ENCODE measurements around the gene PTPRM. TPM values are rescaled to one million over a fixed set of nuclear protein-coding genes. Genes with fewer than 3 reads are reported as not detected.
"Not testable (repeated sequence)": the region's sequence is repeated elsewhere in the genome, so short reads cannot be mapped to it uniquely, and the experiment has no call there.

The PTPRM gene
- polyA plus RNA-seq, 4 donors, result 2.2 to 31.4 (median 18.1) TPM

- no peak for DNase-seq
- H3K36me3 ChIP-seq (ENCODE audit: control insufficient read depth in 3 of 3, insufficient read depth in 2 of 3, low read depth in 1 of 3, low read length in 3 of 3), result no peaks in the 10 kb centered on the region
- H3K9me3 ChIP-seq (ENCODE audit: control insufficient read depth in 2 of 2, insufficient read depth in 1 of 2, low read depth in 1 of 2, low read length in 1 of 2), result no peaks in the 10 kb centered on the region
- FAIRE-seq, result no peak
- H3K27me3 ChIP-seq (ENCODE audit: control insufficient read depth in 3 of 3, insufficient read depth in 3 of 3, low read length in 3 of 3), result no peaks in the 10 kb centered on the region
- H3K27ac ChIP-seq (ENCODE audit: low read depth in 1 of 3, low read length in 2 of 3), result no peak overlapping the region
- no peaks in the 10 kb centered on the region for H3K4me1 ChIP-seq (ENCODE audit: control insufficient read depth in 3 of 3, insufficient read depth in 2 of 3, low read depth in 1 of 3, low read length in 2 of 3)
- 79 to 84% (median 79%) methylated on average over 8 of the region's 8 CpGs for WGBS, 3 donors
- H3K4me3 ChIP-seq (ENCODE audit: low read depth in 1 of 3, low read length in 3 of 3), result no peak overlapping the region
Measured at GRCh38 chr18:8045884-8046281, 478.8 kb downstream of the PTPRM start.

GRCh38 chr18:8046441-8046840 is 479.3 kb downstream of the PTPRM start:
- Histone ChIP-seq H3K9me3 (ENCODE audit: control insufficient read depth in 2 of 2, insufficient read depth in 1 of 2, low read depth in 1 of 2, low read length in 1 of 2) (no peaks in the 10 kb centered on the region), H3K36me3 (ENCODE audit: control insufficient read depth in 3 of 3, insufficient read depth in 2 of 3, low read depth in 1 of 3, low read length in 3 of 3) (no peaks in the 10 kb centered on the region), H3K4me1 (ENCODE audit: control insufficient read depth in 3 of 3, insufficient read depth in 2 of 3, low read depth in 1 of 3, low read length in 2 of 3) (no peaks in the 10 kb centered on the region), H3K4me3 (ENCODE audit: low read depth in 1 of 3, low read length in 3 of 3) (no peak overlapping the region), H3K27ac (ENCODE audit: low read depth in 1 of 3, low read length in 2 of 3) (no peak overlapping the region), H3K27me3 (ENCODE audit: control insufficient read depth in 3 of 3, insufficient read depth in 3 of 3, low read length in 3 of 3) (no peaks in the 10 kb centered on the region)
- FAIRE-seq, result no peak
- DNase-seq, result no peak
- WGBS, 3 donors, result 86 to 91% (median 90%) methylated on average over 5 of the region's 5 CpGs

- WGBS, 3 donors, result 53 to 69% (median 69%) methylated on average over 2 of the region's 2 CpGs
- FAIRE-seq (no peak), DNase-seq (no peak)
- Histone ChIP-seq H3K27me3 (ENCODE audit: control insufficient read depth in 3 of 3, insufficient read depth in 3 of 3, low read length in 3 of 3) (no peaks in the 10 kb centered on the region), H3K27ac (ENCODE audit: low read depth in 1 of 3, low read length in 2 of 3) (no peak overlapping the region), H3K36me3 (ENCODE audit: control insufficient read depth in 3 of 3, insufficient read depth in 2 of 3, low read depth in 1 of 3, low read length in 3 of 3) (no peaks in the 10 kb centered on the region), H3K4me3 (ENCODE audit: low read depth in 1 of 3, low read length in 3 of 3) (no peak overlapping the region), H3K9me3 (ENCODE audit: control insufficient read depth in 2 of 2, insufficient read depth in 1 of 2, low read depth in 1 of 2, low read length in 1 of 2) (no peaks in the 10 kb centered on the region), H3K4me1 (ENCODE audit: control insufficient read depth in 3 of 3, insufficient read depth in 2 of 3, low read depth in 1 of 3, low read length in 2 of 3) (no peaks in the 10 kb centered on the region)
Measured at GRCh38 chr18:8049147-8049546, 482.0 kb downstream of the PTPRM start.

- DNase-seq (no peak), FAIRE-seq (no peak)
- Histone ChIP-seq H3K36me3 (ENCODE audit: control insufficient read depth in 3 of 3, insufficient read depth in 2 of 3, low read depth in 1 of 3, low read length in 3 of 3) (no peaks in the 10 kb centered on the region), H3K9me3 (ENCODE audit: control insufficient read depth in 2 of 2, insufficient read depth in 1 of 2, low read depth in 1 of 2, low read length in 1 of 2) (no peaks in the 10 kb centered on the region), H3K4me1 (ENCODE audit: control insufficient read depth in 3 of 3, insufficient read depth in 2 of 3, low read depth in 1 of 3, low read length in 2 of 3) (no peaks in the 10 kb centered on the region), H3K27ac (ENCODE audit: low read depth in 1 of 3, low read length in 2 of 3) (no peak overlapping the region), H3K4me3 (ENCODE audit: low read depth in 1 of 3, low read length in 3 of 3) (no peak overlapping the region), H3K27me3 (ENCODE audit: control insufficient read depth in 3 of 3, insufficient read depth in 3 of 3, low read length in 3 of 3) (no peaks in the 10 kb centered on the region)
- 56 to 73% (median 62%) methylated on average over 5 of the region's 5 CpGs for WGBS, 3 donors
Measured at GRCh38 chr18:8050616-8051329, 483.7 kb downstream of the PTPRM start.

- Histone ChIP-seq H3K27me3 (ENCODE audit: control insufficient read depth in 3 of 3, insufficient read depth in 3 of 3, low read length in 3 of 3) (no peaks in the 10 kb centered on the region), H3K4me3 (ENCODE audit: low read depth in 1 of 3, low read length in 3 of 3) (no peak overlapping the region), H3K27ac (ENCODE audit: low read depth in 1 of 3, low read length in 2 of 3) (no peak overlapping the region), H3K36me3 (ENCODE audit: control insufficient read depth in 3 of 3, insufficient read depth in 2 of 3, low read depth in 1 of 3, low read length in 3 of 3) (no peaks in the 10 kb centered on the region), H3K9me3 (ENCODE audit: control insufficient read depth in 2 of 2, insufficient read depth in 1 of 2, low read depth in 1 of 2, low read length in 1 of 2) (no peaks in the 10 kb centered on the region), H3K4me1 (ENCODE audit: control insufficient read depth in 3 of 3, insufficient read depth in 2 of 3, low read depth in 1 of 3, low read length in 2 of 3) (no peaks in the 10 kb centered on the region)
- DNase-seq, result no peak
- no peak for FAIRE-seq
- WGBS, 3 donors, result 71 to 92% (median 84%) methylated on average over 2 of the region's 2 CpGs
Measured at GRCh38 chr18:8051453-8051852, 484.3 kb downstream of the PTPRM start.

GRCh38 chr18:8052237-8052701 is 485.2 kb downstream of the PTPRM start:
- WGBS, 3 donors, result 46 to 69% (median 60%) methylated on average over 2 of the region's 2 CpGs
- no peaks in the 10 kb centered on the region for H3K9me3 ChIP-seq (ENCODE audit: control insufficient read depth in 2 of 2, insufficient read depth in 1 of 2, low read depth in 1 of 2, low read length in 1 of 2)
- no peak for FAIRE-seq
- H3K36me3 ChIP-seq (ENCODE audit: control insufficient read depth in 3 of 3, insufficient read depth in 2 of 3, low read depth in 1 of 3, low read length in 3 of 3), result no peaks in the 10 kb centered on the region
- H3K27me3 ChIP-seq (ENCODE audit: control insufficient read depth in 3 of 3, insufficient read depth in 3 of 3, low read length in 3 of 3), result no peaks in the 10 kb centered on the region
- H3K4me3 ChIP-seq (ENCODE audit: low read depth in 1 of 3, low read length in 3 of 3), result no peak overlapping the region
- no peak overlapping the region for H3K27ac ChIP-seq (ENCODE audit: low read depth in 1 of 3, low read length in 2 of 3)
- no peak for DNase-seq
- H3K4me1 ChIP-seq (ENCODE audit: control insufficient read depth in 3 of 3, insufficient read depth in 2 of 3, low read depth in 1 of 3, low read length in 2 of 3), result no peaks in the 10 kb centered on the region

- FAIRE-seq (no peak), DNase-seq (no peak)
- WGBS, 3 donors, result 68 to 84% (median 79%) methylated on average over 1 of the region's 1 CpG
- H3K36me3 ChIP-seq (ENCODE audit: control insufficient read depth in 3 of 3, insufficient read depth in 2 of 3, low read depth in 1 of 3, low read length in 3 of 3), result no peaks in the 10 kb centered on the region
- H3K27me3 ChIP-seq (ENCODE audit: control insufficient read depth in 3 of 3, insufficient read depth in 3 of 3, low read length in 3 of 3), result no peaks in the 10 kb centered on the region
- H3K27ac ChIP-seq (ENCODE audit: low read depth in 1 of 3, low read length in 2 of 3), result no peak overlapping the region
- no peaks in the 10 kb centered on the region for H3K9me3 ChIP-seq (ENCODE audit: control insufficient read depth in 2 of 2, insufficient read depth in 1 of 2, low read depth in 1 of 2, low read length in 1 of 2)
- no peaks in the 10 kb centered on the region for H3K4me1 ChIP-seq (ENCODE audit: control insufficient read depth in 3 of 3, insufficient read depth in 2 of 3, low read depth in 1 of 3, low read length in 2 of 3)
- no peak overlapping the region for H3K4me3 ChIP-seq (ENCODE audit: low read depth in 1 of 3, low read length in 3 of 3)
Measured at GRCh38 chr18:8056723-8057122, 489.6 kb downstream of the PTPRM start.

GRCh38 chr18:8063152-8063551 is 496.0 kb downstream of the PTPRM start:
- not testable (repeated sequence) for H3K36me3 ChIP-seq (ENCODE audit: control insufficient read depth in 3 of 3, insufficient read depth in 2 of 3, low read depth in 1 of 3, low read length in 3 of 3); H3K9me3 ChIP-seq (ENCODE audit: control insufficient read depth in 2 of 2, insufficient read depth in 1 of 2, low read depth in 1 of 2, low read length in 1 of 2); H3K27me3 ChIP-seq (ENCODE audit: control insufficient read depth in 3 of 3, insufficient read depth in 3 of 3, low read length in 3 of 3); H3K4me1 ChIP-seq (ENCODE audit: control insufficient read depth in 3 of 3, insufficient read depth in 2 of 3, low read depth in 1 of 3, low read length in 2 of 3); FAIRE-seq; DNase-seq; H3K27ac ChIP-seq (ENCODE audit: low read depth in 1 of 3, low read length in 2 of 3); H3K4me3 ChIP-seq (ENCODE audit: low read depth in 1 of 3, low read length in 3 of 3)
- 59 to 84% (median 74%) methylated on average over 12 to 13 of the region's 22 CpGs for WGBS, 3 donors

- H3K9me3 ChIP-seq (ENCODE audit: control insufficient read depth in 2 of 2, insufficient read depth in 1 of 2, low read depth in 1 of 2, low read length in 1 of 2), result no peaks in the 10 kb centered on the region
- no peaks in the 10 kb centered on the region for H3K36me3 ChIP-seq (ENCODE audit: control insufficient read depth in 3 of 3, insufficient read depth in 2 of 3, low read depth in 1 of 3, low read length in 3 of 3)
- H3K4me3 ChIP-seq (ENCODE audit: low read depth in 1 of 3, low read length in 3 of 3), result no peak overlapping the region
- H3K27me3 ChIP-seq (ENCODE audit: control insufficient read depth in 3 of 3, insufficient read depth in 3 of 3, low read length in 3 of 3), result no peaks in the 10 kb centered on the region
- FAIRE-seq, result no peak
- DNase-seq, result no peak
- no peaks in the 10 kb centered on the region for H3K4me1 ChIP-seq (ENCODE audit: control insufficient read depth in 3 of 3, insufficient read depth in 2 of 3, low read depth in 1 of 3, low read length in 2 of 3)
- no peak overlapping the region for H3K27ac ChIP-seq (ENCODE audit: low read depth in 1 of 3, low read length in 2 of 3)
Measured at GRCh38 chr18:8063733-8064132, 496.6 kb downstream of the PTPRM start.
